ENCODE results near the gene ANKRD26.
"Not testable (repeated sequence)": the region's sequence is repeated elsewhere in the genome, so short reads cannot be mapped to it uniquely, and the experiment has no call there.

The ANKRD26 gene

GRCh38 chr10:27099916-27100812, at the start of gene ANKRD26:
Gene ANKRD26, minus strand, starts transcription at chr10:27100494. Its CDS starts 168 bp downstream, at chr10:27100326.
- peak; percentile 79 for DNase-seq (ENCODE audit: low read depth)

- DNase-seq (ENCODE audit: low read depth), result no peak
These were observed 47.4 kb upstream of the ANKRD26 start for GRCh38 chr10:27147701-27148100.

- no peak for DNase-seq (ENCODE audit: low read depth)
These were observed 45.6 kb upstream of the ANKRD26 start for GRCh38 chr10:27145937-27146336.

DNA sequence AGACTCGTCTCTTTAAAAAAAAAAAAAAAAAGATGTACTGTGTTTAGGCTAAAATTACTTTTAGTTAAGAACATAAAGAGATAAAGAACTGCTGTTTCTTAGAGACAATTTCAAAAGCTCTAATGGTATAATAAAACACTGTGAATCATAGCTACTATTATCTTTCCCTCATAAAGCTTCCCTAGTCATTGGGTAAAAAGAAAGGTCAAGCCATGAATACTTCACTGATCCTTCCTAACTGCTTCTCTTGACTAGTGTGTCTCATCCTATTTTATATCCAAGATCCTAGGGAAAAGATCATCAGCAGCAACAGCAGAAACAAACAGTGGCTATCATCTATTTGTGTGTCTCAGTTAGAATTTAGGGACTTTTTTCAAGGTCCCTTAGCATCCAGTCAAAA, 43.4 kb upstream of the ANKRD26 start:
- no peak for DNase-seq (ENCODE audit: low read depth)

GRCh38 chr10:27138277-27138676, 38.0 kb upstream of the ANKRD26 start:
- no peak for DNase-seq (ENCODE audit: low read depth)

GRCh38 chr10:27134371-27134770, 34.1 kb upstream of the ANKRD26 start:
- no peak for DNase-seq (ENCODE audit: low read depth)

DNA sequence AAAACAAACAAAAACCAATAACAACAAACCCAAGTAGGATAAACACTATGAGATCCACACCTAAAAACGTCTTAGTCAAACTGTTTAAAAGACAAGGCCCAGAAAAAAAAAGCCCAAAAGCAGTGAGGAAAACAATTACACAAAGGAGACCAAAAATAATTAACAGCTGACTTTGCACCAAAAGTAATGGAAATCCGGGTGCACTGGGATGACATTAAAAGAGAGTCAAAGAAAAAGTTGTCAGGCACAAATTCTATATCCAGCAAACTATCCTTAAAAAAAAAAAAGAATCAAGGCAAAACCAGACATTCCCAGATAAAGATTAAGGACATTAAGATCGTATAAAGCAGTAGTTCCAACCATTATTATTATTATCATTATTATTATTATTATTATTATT, 7.9 kb upstream of the ANKRD26 start:
- DNase-seq (ENCODE audit: low read depth), result no peak

DNA sequence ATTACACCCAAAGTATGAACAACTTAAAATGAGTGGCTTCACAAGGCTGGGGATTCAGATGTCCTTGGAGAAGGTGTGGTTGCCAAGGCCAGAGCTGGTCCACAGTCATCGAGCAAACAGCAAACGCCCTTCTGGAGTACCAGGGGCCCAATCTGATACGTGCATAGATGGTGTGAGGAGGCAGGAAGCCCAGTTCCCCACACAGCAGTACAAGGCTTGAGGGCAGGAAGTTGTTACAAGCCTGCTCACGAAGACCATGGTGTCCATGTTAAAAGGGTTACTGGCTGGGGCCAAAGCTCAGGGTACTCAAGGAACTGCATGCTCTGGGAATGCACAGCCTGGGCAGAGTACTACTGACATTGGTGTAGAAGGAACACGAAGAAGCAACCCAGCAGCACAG, 4.6 kb upstream of the ANKRD26 start:
- no peak for DNase-seq (ENCODE audit: low read depth)

DNA sequence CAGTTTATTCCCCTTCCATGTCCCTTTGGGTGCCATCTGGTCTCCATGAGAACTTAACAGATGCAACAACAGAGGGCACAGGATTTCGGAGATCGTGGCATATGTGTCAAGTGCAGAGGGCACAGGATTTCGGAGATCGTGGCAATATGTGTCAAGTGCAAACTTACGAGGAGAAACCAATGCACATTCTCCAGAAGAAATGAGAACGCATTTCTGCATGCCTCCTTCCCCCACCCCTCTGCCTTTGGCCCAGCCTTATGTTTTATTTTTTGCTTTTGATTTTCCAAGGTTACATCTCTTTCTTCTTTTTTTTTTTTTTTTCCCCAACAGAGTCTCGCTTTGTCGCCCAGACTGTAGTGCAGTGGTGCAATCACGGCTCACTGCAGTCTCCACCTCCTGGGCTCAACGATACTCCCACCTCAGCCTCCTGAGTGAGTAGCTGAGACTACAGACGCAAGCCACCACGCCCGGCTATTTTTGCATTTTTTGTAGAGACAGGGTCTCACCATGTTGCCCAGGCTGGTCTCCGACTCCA, 586 bp upstream of the ANKRD26 start:
- DNase-seq (ENCODE audit: low read depth), result no peak

DNA sequence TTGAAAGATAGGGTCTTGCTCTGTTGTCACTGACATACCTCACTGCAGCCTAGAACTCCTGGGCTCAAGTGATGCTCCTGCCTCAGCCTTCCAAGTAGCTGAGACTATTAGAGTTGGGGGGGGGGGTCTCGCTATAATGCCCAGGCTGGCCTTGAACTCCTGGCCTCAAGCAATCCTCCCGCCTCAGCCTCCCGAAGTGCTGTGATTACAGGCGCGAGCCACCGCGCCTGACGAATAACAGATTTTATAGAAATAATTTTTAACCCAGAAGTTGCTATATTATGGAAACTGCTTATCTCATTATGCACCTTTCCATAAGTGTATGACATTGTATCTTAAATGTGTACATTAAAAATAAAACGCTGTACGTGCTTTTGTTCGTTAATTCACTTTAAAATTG, 846 bp downstream of the ANKRD26 start:
- DNase-seq (ENCODE audit: low read depth), result no peak

DNA sequence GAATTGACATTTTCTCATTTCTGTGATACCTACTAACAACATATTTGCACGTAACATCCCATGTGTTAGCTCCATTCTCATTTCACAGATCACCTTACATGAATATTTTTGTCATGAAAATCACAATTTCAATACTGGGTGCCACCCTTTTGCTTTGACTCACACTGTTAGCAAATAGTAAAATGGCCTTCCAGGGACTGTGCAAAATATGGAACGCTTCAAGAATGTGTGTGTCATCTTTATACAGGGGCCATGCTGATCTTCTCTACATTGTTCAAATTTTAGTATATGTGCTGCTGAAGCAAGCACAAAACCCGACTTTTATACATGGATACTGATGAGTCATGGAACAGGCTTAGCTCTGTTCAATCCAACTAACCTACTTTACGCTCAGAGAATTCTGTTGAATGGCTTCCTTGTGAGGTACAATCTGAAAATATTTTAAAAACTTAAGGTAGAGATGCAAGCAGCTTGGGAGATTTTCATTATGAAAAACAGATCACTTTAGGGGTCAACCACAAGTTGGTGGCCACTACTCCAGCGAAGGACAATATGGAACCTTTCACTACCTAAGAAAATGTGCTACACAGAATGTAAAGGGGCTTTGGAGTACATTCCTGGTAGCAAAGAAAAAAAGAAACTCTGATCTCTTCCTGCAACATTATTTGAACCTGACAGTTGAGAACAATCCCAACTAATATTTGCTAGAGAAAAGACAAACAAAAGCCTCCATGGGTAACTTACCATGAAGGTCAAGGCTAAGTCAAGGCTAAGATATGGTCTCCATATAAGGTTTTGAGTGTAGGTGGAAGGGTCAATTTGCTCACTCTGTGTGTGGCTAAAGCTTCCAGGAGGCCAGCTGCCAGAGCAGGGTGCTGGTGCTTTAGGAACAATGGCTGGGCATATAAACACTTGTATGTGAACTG, 11.9 kb downstream of the ANKRD26 start:
- DNase-seq (ENCODE audit: low read depth), result no peak

DNA sequence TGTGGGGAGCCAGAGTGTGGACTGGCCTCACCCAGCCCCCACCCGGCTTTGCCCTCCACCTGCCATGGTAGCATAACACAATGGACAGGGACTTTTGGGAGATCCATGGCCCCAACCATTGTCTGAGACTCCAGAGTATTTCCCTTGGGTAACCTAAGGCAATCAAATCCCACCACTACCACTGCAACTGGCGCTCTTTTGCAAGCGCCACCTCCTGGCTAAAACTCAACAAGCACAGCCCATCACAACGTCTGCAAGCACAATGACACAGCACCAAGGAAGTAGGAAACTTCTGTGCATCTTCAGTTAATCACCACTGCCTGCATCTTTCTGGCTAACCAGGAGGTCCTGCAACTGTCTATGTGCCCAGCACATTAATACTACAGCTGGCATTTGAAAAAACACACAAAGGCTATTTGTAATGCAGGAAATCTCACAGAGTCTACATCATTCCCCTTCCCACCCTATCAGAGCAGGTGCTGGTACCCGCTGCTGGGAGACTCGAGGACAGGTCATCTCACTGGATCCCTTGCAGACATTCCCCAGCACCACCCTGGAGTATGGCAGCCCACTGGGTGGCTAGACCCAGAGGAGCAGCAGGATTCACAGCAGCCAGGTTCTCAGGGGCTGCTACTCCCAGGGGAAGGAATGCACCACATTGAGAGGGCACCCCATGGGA, 27.7 kb downstream of the ANKRD26 start:
- DNase-seq (ENCODE audit: low read depth), result no peak

- DNase-seq (ENCODE audit: low read depth), result no peak
These were observed 31.9 kb downstream of the ANKRD26 start for GRCh38 chr10:27068217-27068891.

- no peak for DNase-seq (ENCODE audit: low read depth)
These were observed 35.2 kb downstream of the ANKRD26 start for GRCh38 chr10:27065084-27065483.

- DNase-seq (ENCODE audit: low read depth), result no peak
These were observed 47.6 kb downstream of the ANKRD26 start for GRCh38 chr10:27052656-27053055.

- not testable (repeated sequence) for DNase-seq (ENCODE audit: low read depth)
These were observed 55.0 kb downstream of the ANKRD26 start for GRCh38 chr10:27045247-27045646.

GRCh38 chr10:27041196-27041595, 59.1 kb downstream of the ANKRD26 start:
- DNase-seq (ENCODE audit: low read depth), result no peak

GRCh38 chr10:27038168-27038567, 62.1 kb downstream of the ANKRD26 start:
- DNase-seq (ENCODE audit: low read depth), result no peak

DNA sequence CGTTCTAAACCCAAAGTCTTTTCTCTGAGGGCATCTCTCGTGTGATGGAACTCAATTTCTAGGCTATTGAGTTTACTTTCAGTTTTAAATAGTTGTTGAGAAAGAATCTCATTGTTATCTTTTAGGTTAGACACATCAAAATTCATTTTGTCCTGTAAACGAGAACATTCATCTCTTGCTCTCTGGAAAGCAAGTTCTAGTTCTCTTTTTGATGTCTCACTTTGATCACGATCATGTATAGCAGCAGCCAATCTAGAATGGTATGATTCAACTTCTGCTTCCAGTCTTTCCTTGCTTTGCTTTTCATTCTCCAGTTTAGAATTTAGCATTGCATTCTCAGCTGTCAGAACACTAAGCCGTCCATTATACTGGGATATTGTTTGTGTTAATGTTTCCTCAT, 65.1 kb downstream of the ANKRD26 start:
- DNase-seq (ENCODE audit: low read depth), result no peak

- no peak for DNase-seq (ENCODE audit: low read depth)
These were observed 70.2 kb downstream of the ANKRD26 start for GRCh38 chr10:27030060-27030459.

DNA sequence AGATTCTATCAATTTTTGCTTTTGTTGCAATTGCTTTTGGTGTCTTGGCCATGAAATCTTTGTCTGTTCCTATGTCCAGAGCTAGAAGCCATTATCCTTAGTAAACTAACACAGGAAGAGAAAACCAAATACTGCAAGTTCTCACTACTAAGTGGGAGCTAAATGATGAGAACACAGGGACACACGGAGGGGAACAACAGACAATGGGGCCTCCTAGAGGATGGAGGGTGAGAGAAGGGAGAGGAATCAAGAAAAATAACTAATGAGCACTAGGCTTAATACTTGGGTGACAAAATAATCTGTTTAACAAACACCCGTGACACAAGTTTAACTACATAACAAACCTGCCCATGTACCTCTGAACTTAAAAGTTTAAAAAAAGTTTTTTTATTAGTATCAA, 78.2 kb downstream of the ANKRD26 start:
- DNase-seq (ENCODE audit: low read depth), result no peak
